Glutamatergic neuron (in vitro differentiated cells): ENCODE data around the gene FBXO17. TPM values are rescaled to one million over a fixed set of nuclear protein-coding genes. Genes with fewer than 3 reads are reported as not detected.
A peak's percentile ranks its signal among the peaks of the same experiment; 100 is the strongest.

Experiments used
- DNase-seq: peaks from one replicate; pipeline ENCODE4 v3.0.0; 2022
- H3K27ac Mint-ChIP-seq: one replicate; pipeline ENCODE4 v1.8.0; 2020; ENCODE audit warnings: mild to moderate bottlenecking, mixed read lengths, inconsistent platforms; ENCODE audit not compliant: unreplicated experiment
- H3K27me3 Mint-ChIP-seq: one replicate; pipeline ENCODE4 v1.8.0; 2020; ENCODE audit warnings: mild to moderate bottlenecking, moderate library complexity, mixed read lengths, inconsistent platforms; ENCODE audit not compliant: unreplicated experiment
- H3K36me3 Mint-ChIP-seq: one replicate; pipeline ENCODE4 v1.8.0; 2020; ENCODE audit warnings: mild to moderate bottlenecking, mixed read lengths, inconsistent platforms; ENCODE audit not compliant: unreplicated experiment
- H3K4me1 Mint-ChIP-seq: one replicate; pipeline ENCODE4 v1.8.0; 2020; ENCODE audit warnings: mild to moderate bottlenecking, low read depth, mixed read lengths, inconsistent platforms; ENCODE audit not compliant: unreplicated experiment
- H3K4me3 Mint-ChIP-seq: one replicate; pipeline ENCODE4 v1.8.0; 2020; ENCODE audit warnings: mild to moderate bottlenecking, mixed read lengths, inconsistent platforms; ENCODE audit not compliant: unreplicated experiment
- H3K9me3 Mint-ChIP-seq: one replicate; pipeline ENCODE4 v1.8.0; 2020; ENCODE audit warnings: mild to moderate bottlenecking, moderate library complexity, mixed read lengths, inconsistent platforms; ENCODE audit not compliant: unreplicated experiment
- CTCF ChIP-seq: fragments of 200-600 bp; sonication (generic); IDR thresholded peaks from one replicate; pipeline ENCODE4 v1.5.0; 2021; ENCODE audit not compliant: partially characterized antibody, unreplicated experiment
- total RNA-seq: library from RNA; stranded (reverse); fragmentation: NEBNext Ultra II Directional; extraction: Animal tissue kit (Norgen Biotek cat#: 25700); gene quantifications from one replicate; pipeline ENCODE4 v1.2.1, GENCODE V29; 2021; ENCODE audit not compliant: unreplicated experiment

Gene FBXO17
- total RNA-seq, 1 donor from 2014 or later = 5.5 TPM

GRCh38 chr19:38907670-38908069 is 67.9 kb downstream of the FBXO17 start:
- Mint-ChIP-seq H3K27me3 (peaks cover 3% of the 10 kb centered on the region), H3K36me3 (peaks cover 10% of the 10 kb centered on the region), H3K4me3 (no peak overlapping the region), H3K4me1 (no peaks in the 10 kb centered on the region), H3K27ac (peak overlapping the region; percentile 15), H3K9me3 (peaks cover 13% of the 10 kb centered on the region)
- no peak for DNase-seq
- no peak for TF ChIP-seq CTCF

- no peak for TF ChIP-seq CTCF
- Mint-ChIP-seq H3K36me3 (peaks cover 10% of the 10 kb centered on the region), H3K4me1 (no peaks in the 10 kb centered on the region), H3K9me3 (peaks cover 9% of the 10 kb centered on the region), H3K4me3 (no peak overlapping the region), H3K27me3 (no peaks in the 10 kb centered on the region), H3K27ac (no peak overlapping the region)
- no peak for DNase-seq
Observed at GRCh38 chr19:38907227-38907626, 68.3 kb downstream of the FBXO17 start.

- peaks cover 10% of the 10 kb centered on the region for H3K9me3 Mint-ChIP-seq
- peaks cover 8% of the 10 kb centered on the region for H3K36me3 Mint-ChIP-seq
- H3K4me3 Mint-ChIP-seq = no peak overlapping the region
- peaks cover 3% of the 10 kb centered on the region for H3K4me1 Mint-ChIP-seq
- DNase-seq = no peak
- peaks cover 4% of the 10 kb centered on the region for H3K27me3 Mint-ChIP-seq
- no peak for TF ChIP-seq CTCF
- H3K27ac Mint-ChIP-seq = no peak overlapping the region
Observed at GRCh38 chr19:38905620-38906019, 69.9 kb downstream of the FBXO17 start.

- Mint-ChIP-seq H3K27me3 (peaks cover 4% of the 10 kb centered on the region), H3K36me3 (peaks cover 5% of the 10 kb centered on the region), H3K4me3 (no peak overlapping the region), H3K9me3 (peaks cover 12% of the 10 kb centered on the region), H3K27ac (peak overlapping the region; percentile 13), H3K4me1 (peaks cover 5% of the 10 kb centered on the region)
- DNase-seq = no peak
- TF ChIP-seq CTCF = no peak
Observed at GRCh38 chr19:38904581-38905539, 70.7 kb downstream of the FBXO17 start.

GRCh38 chr19:38901683-38902082 is 73.9 kb downstream of the FBXO17 start:
- peak overlapping the region; percentile 42 for H3K4me3 Mint-ChIP-seq
- TF ChIP-seq CTCF = no peak
- peaks cover 8% of the 10 kb centered on the region for H3K27me3 Mint-ChIP-seq
- no peak for DNase-seq
- peaks cover 17% of the 10 kb centered on the region for H3K4me1 Mint-ChIP-seq
- H3K36me3 Mint-ChIP-seq = no peaks in the 10 kb centered on the region
- H3K27ac Mint-ChIP-seq = peak overlapping the region; percentile 70
- peaks cover 10% of the 10 kb centered on the region for H3K9me3 Mint-ChIP-seq
